CD4-positive, alpha-beta T cell treated with Interleukin-10 for 1 hour (primary cell): ENCODE results near the gene TBX10.
"Not testable (repeated sequence)": the region's sequence is repeated elsewhere in the genome, so short reads cannot be mapped to it uniquely, and the experiment has no call there.

Experiments used
- DNase-seq: peaks from one replicate; pipeline ENCODE4 v3.0.0-alpha.2; 2020

Gene TBX10

GRCh38 chr11:67597458-67597857 is 42.1 kb downstream of the TBX10 start:
- DNase-seq, result not testable (repeated sequence)

- no peak for DNase-seq
These were observed 42.7 kb downstream of the TBX10 start for GRCh38 chr11:67596753-67597300.

- no peak for DNase-seq
These were observed 45.1 kb downstream of the TBX10 start for GRCh38 chr11:67594480-67594879.

- DNase-seq, result no peak
These were observed 46.0 kb downstream of the TBX10 start for GRCh38 chr11:67593565-67593905.

GRCh38 chr11:67592880-67593564 is 46.5 kb downstream of the TBX10 start:
- DNase-seq, result no peak

GRCh38 chr11:67588899-67589415 is 50.6 kb downstream of the TBX10 start:
- DNase-seq, result not testable (repeated sequence)

GRCh38 chr11:67588136-67588503 is 51.4 kb downstream of the TBX10 start:
- no peak for DNase-seq

GRCh38 chr11:67586568-67587250 is 52.9 kb downstream of the TBX10 start:
- DNase-seq, result no peak

- no peak for DNase-seq
These were observed 53.7 kb downstream of the TBX10 start for GRCh38 chr11:67585911-67586310.

GRCh38 chr11:67584881-67585873 is 54.4 kb downstream of the TBX10 start:
- no peak for DNase-seq

- peak; percentile 15 for DNase-seq
These were observed 55.2 kb downstream of the TBX10 start for GRCh38 chr11:67584205-67584880.

- DNase-seq, result peak; percentile 78
These were observed 56.0 kb downstream of the TBX10 start, which contains the start of gene GSTP1 for GRCh38 chr11:67583247-67584204. Gene GSTP1, plus strand, starts transcription at chr11:67583812. Its CDS starts 32 bp downstream, at chr11:67583844.

- no peak for DNase-seq
These were observed 57.6 kb downstream of the TBX10 start for GRCh38 chr11:67582011-67582410.

- no peak for DNase-seq
These were observed 58.1 kb downstream of the TBX10 start for GRCh38 chr11:67581469-67581868.
